ENCODE data around the gene CACNA1E. TPM values are rescaled to one million over a fixed set of nuclear protein-coding genes. Genes with fewer than 3 reads are reported as not detected.

Gene CACNA1E
- not detected in 2 replicates for total RNA-seq

GRCh38 chr1:181483285-181484195 lies at the start of gene CACNA1E:
TSS of gene CACNA1E (plus strand) at chr1:181483517. CDS start at chr1:181483745, 228 bp downstream.

All from smooth muscle cell of bladder (primary cell).